ENCODE data around the gene CLNK.

CLNK gene

GRCh38 chr4:10598829-10599228 lies 85.7 kb downstream of the CLNK start:
- TF ChIP-seq GATA3 (IDR thresholded peaks at IDR 0.05; ENCODE audit: low read depth, low read length): no peak

- TF ChIP-seq GATA3 (IDR thresholded peaks at IDR 0.05; ENCODE audit: low read depth, low read length) (no peak), GATA2 (IDR thresholded peaks at IDR 0.05; ENCODE audit: low read depth, low read length) (no peak)
Observed at GRCh38 chr4:10596586-10597290, 87.8 kb downstream of the CLNK start.

DNA sequence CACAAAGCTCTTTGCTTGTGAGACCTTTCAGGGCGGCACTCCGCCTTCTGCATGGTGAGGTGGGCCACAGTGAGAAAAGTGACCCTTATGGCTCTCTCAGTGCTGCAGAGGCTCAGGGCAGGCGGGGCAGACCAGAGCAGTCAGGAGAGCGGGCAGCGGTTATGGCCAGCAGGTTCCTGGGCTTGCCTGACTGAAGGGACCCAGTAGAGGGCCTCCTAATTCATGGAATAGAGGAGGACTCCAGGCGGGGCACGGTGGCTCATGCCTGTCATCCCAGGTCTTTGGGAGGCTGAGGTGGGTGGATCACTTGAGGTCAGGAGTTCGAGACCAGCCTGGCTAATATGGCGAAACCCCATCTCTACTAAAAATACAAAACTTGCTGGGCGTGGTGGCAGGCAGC lies 91.4 kb downstream of the CLNK start:
- TF ChIP-seq GATA3 (IDR thresholded peaks at IDR 0.05; ENCODE audit: low read depth, low read length) (no peak), GATA2 (IDR thresholded peaks at IDR 0.05; ENCODE audit: low read depth, low read length) (no peak)

- TF ChIP-seq GATA2 (IDR thresholded peaks at IDR 0.05; ENCODE audit: low read depth, low read length): no peak
- no peak for TF ChIP-seq GATA3 (IDR thresholded peaks at IDR 0.05; ENCODE audit: low read depth, low read length)
Observed at GRCh38 chr4:10590896-10591295, 93.7 kb downstream of the CLNK start.

GRCh38 chr4:10589799-10590198 lies 94.8 kb downstream of the CLNK start:
- no peak for TF ChIP-seq GATA3 (IDR thresholded peaks at IDR 0.05; ENCODE audit: low read depth, low read length)
- TF ChIP-seq GATA2 (IDR thresholded peaks at IDR 0.05; ENCODE audit: low read depth, low read length): no peak

- TF ChIP-seq GATA2 (IDR thresholded peaks at IDR 0.05; ENCODE audit: low read depth, low read length): no peak
- no peak for TF ChIP-seq GATA3 (IDR thresholded peaks at IDR 0.05; ENCODE audit: low read depth, low read length)
Observed at GRCh38 chr4:10589321-10589720, 95.2 kb downstream of the CLNK start.

- TF ChIP-seq GATA2 (IDR thresholded peaks at IDR 0.05; ENCODE audit: low read depth, low read length) (no peak), GATA3 (IDR thresholded peaks at IDR 0.05; ENCODE audit: low read depth, low read length) (no peak)
Observed at GRCh38 chr4:10587697-10588096, 96.9 kb downstream of the CLNK start.

DNA sequence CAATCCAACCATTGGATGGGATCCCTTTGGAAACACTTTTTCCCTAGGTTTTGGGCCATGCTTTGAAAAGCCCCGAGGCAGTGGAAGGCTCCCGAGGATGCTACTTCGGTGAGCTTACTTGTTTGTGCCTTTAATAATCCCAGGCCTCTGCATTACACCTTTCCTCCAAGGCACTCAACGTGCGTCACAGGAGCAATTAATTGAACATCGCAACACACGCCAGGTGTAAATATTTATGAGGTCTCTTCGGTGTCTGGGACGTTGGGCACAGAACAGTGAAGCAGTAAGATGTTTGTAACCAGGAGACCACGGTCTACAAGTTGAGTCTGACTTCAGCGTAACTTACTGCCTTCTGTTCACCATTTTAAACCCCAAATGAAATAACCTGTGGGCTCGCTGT lies 97.3 kb downstream of the CLNK start:
- TF ChIP-seq GATA3 (IDR thresholded peaks at IDR 0.05; ENCODE audit: low read depth, low read length): no peak
- TF ChIP-seq GATA2 (IDR thresholded peaks at IDR 0.05; ENCODE audit: low read depth, low read length): no peak

- no peak for TF ChIP-seq GATA2 (IDR thresholded peaks at IDR 0.05; ENCODE audit: low read depth, low read length)
- no peak for TF ChIP-seq GATA3 (IDR thresholded peaks at IDR 0.05; ENCODE audit: low read depth, low read length)
Observed at GRCh38 chr4:10584042-10584441, 100.5 kb downstream of the CLNK start.

DNA sequence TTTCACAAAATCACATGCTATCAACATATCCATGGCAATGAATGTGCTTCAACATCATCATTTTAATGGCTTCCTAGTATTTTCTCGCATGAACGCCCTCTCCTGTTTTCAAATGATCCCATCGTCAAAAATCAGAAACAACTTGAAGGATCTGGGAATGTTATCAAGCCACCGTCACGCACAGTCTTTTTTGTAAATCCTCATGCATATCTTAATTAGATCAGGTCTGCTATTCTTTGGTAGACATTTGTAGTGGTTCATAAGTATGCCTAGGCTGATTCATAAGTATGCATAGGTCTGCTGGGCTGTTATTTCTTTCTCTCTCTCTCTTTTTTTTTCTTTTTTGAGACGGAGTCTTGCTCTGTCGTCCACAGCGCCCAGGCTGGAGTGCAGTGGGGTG lies 101.6 kb downstream of the CLNK start:
- no peak for TF ChIP-seq GATA3 (IDR thresholded peaks at IDR 0.05; ENCODE audit: low read depth, low read length)
- no peak for TF ChIP-seq GATA2 (IDR thresholded peaks at IDR 0.05; ENCODE audit: low read depth, low read length)

GRCh38 chr4:10582059-10582686 lies 102.4 kb downstream of the CLNK start:
- no peak for TF ChIP-seq GATA3 (IDR thresholded peaks at IDR 0.05; ENCODE audit: low read depth, low read length)
- TF ChIP-seq GATA2 (IDR thresholded peaks at IDR 0.05; ENCODE audit: low read depth, low read length): no peak

GRCh38 chr4:10581022-10581421 lies 103.5 kb downstream of the CLNK start:
- TF ChIP-seq GATA3 (IDR thresholded peaks at IDR 0.05; ENCODE audit: low read depth, low read length) (no peak), GATA2 (IDR thresholded peaks at IDR 0.05; ENCODE audit: low read depth, low read length) (no peak)

DNA sequence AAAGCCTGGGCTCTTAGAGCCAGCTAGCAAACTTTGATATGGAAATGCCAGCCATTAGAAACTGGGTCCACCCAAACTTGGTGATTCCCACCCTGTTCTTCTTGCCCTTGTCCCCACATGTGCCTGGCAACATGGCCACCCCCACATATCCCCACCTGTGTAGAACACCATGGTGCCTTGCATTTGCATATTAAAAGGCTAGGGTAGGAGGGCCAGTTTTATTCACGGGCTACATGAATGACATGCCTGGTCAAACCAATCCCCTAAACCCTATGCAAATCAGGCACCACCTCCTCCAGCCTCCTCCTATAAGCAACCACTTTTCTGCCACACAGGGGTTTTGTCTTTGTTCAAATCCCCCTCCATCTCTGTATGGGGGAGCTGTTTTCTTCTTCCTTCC lies 104.9 kb downstream of the CLNK start:
- TF ChIP-seq GATA2 (IDR thresholded peaks at IDR 0.05; ENCODE audit: low read depth, low read length) (no peak), GATA3 (IDR thresholded peaks at IDR 0.05; ENCODE audit: low read depth, low read length) (no peak)

GRCh38 chr4:10577508-10578426 lies 106.8 kb downstream of the CLNK start:
- TF ChIP-seq GATA3 (IDR thresholded peaks at IDR 0.05; ENCODE audit: low read depth, low read length) (no peak), GATA2 (IDR thresholded peaks at IDR 0.05; ENCODE audit: low read depth, low read length) (no peak)

Data from SH-SY5Y (cell line).